Liver (tissue), 9 donors: ENCODE results near the gene ENTPD6. TPM values are rescaled to one million over a fixed set of nuclear protein-coding genes. Genes with fewer than 3 reads are reported as not detected.

Experiments used
- DNase-seq: peaks from one replicate; pipeline ENCODE4 v3.0.0-alpha.2; 2017; ENCODE audit warnings: low spot score
- H3K27ac ChIP-seq, 2 donors: one replicate each; pipeline ENCODE4 v1.7.0; 2013; ENCODE audit warnings: inconsistent platforms in 2 of 2, low read length in 2 of 2, control low read depth in 1 of 2, low read depth in 1 of 2, mild to moderate bottlenecking in 1 of 2
- H3K27me3 ChIP-seq, 4 donors: one replicate each; pipeline versions ENCODE4 v1.6.1 to v1.7.0; 2013; ENCODE audit warnings: low read length in 3 of 4, inconsistent platforms in 1 of 4, mild to moderate bottlenecking in 1 of 4, moderate library complexity in 1 of 4; ENCODE audit not compliant: control insufficient read depth in 4 of 4, insufficient read depth in 4 of 4
- H3K36me3 ChIP-seq, 4 donors: one replicate each; pipeline versions ENCODE4 v1.6.1 to v1.7.0; 2013; ENCODE audit warnings: low read length in 3 of 4, mild to moderate bottlenecking in 3 of 4, low read depth in 1 of 4, moderate library complexity in 1 of 4; ENCODE audit not compliant: control insufficient read depth in 4 of 4, insufficient read depth in 3 of 4
- H3K4me1 ChIP-seq, 4 donors: one replicate each; pipeline versions ENCODE4 v1.6.1 to v1.7.0; 2013; ENCODE audit warnings: low read length in 3 of 4, mild to moderate bottlenecking in 3 of 4, moderate library complexity in 1 of 4; ENCODE audit not compliant: control insufficient read depth in 4 of 4, insufficient read depth in 4 of 4
- H3K4me3 ChIP-seq, 3 donors: one replicate each; pipeline versions ENCODE4 v1.6.1 to v1.7.0; 2013; ENCODE audit warnings: low read length in 3 of 3, control low read depth in 1 of 3, low read depth in 1 of 3, mild to moderate bottlenecking in 1 of 3
- H3K9ac ChIP-seq, 2 donors: one replicate each; pipeline ENCODE4 v1.7.0; 2013; ENCODE audit warnings: low read length in 2 of 2, mild to moderate bottlenecking in 2 of 2, moderate library complexity in 2 of 2, control low read depth in 1 of 2, low read depth in 1 of 2
- H3K9me3 ChIP-seq, 4 donors: one replicate each; pipeline versions ENCODE4 v1.6.1 to v1.7.0; 2013; ENCODE audit warnings: low read length in 3 of 4; ENCODE audit not compliant: control insufficient read depth in 4 of 4
- EGR1 ChIP-seq, 2 donors: IDR thresholded peaks; 2 replicates each; pipeline ENCODE4 v1.6.1; 2016 to 2018; ENCODE audit warnings: antibody characterized with exemption in 2 of 2, low read depth in 2 of 2
- FOXA1 ChIP-seq: IDR thresholded peaks from 2 replicates; pipeline ENCODE4 v1.6.1; 2016; ENCODE audit warnings: antibody characterized with exemption
- FOXA2 ChIP-seq: IDR thresholded peaks from 2 replicates; pipeline ENCODE4 v1.6.1; 2016; ENCODE audit warnings: antibody characterized with exemption
- GABPA ChIP-seq, 2 donors: IDR thresholded peaks in 1 of 2; conservative IDR thresholded peaks in 1 of 2; 2 replicates each; pipeline ENCODE4 v1.6.1; 2016; ENCODE audit warnings: antibody characterized with exemption in 2 of 2, mild to moderate bottlenecking in 1 of 2, moderate library complexity in 1 of 2
- HNF4A ChIP-seq, 2 donors: conservative IDR thresholded peaks; 2 replicates each; pipeline ENCODE4 v1.6.1; 2016; ENCODE audit warnings: antibody characterized with exemption in 2 of 2, mild to moderate bottlenecking in 2 of 2
- HNF4G ChIP-seq: IDR thresholded peaks from 2 replicates; pipeline ENCODE4 v1.6.1; 2016; ENCODE audit warnings: antibody characterized with exemption
- JUND ChIP-seq, 2 donors: IDR thresholded peaks; 2 replicates each; pipeline ENCODE4 v1.6.1; 2016; ENCODE audit warnings: antibody characterized with exemption in 2 of 2
- NR2F2 ChIP-seq: IDR thresholded peaks from 2 replicates; pipeline ENCODE4 v1.6.1; 2016; ENCODE audit warnings: antibody characterized with exemption
- RXRA ChIP-seq, 2 donors: IDR thresholded peaks; 2 replicates each; pipeline ENCODE4 v1.6.1; 2017 to 2018; ENCODE audit warnings: antibody characterized with exemption in 2 of 2, mild to moderate bottlenecking in 1 of 2
- SP1 ChIP-seq: IDR thresholded peaks from 2 replicates; pipeline ENCODE4 v1.6.1; 2018; ENCODE audit warnings: antibody characterized with exemption, mild to moderate bottlenecking
- TAF1 ChIP-seq: conservative IDR thresholded peaks from 2 replicates; pipeline ENCODE4 v1.6.1; 2016; ENCODE audit warnings: antibody characterized with exemption, mild to moderate bottlenecking
- YY1 ChIP-seq: IDR thresholded peaks from 2 replicates; pipeline ENCODE4 v1.6.1; 2016; ENCODE audit warnings: antibody characterized with exemption, mild to moderate bottlenecking
- WGBS: extraction: QIAGEN DNeasy Blood & Tissue Kit; methylation state at CpG from one replicate; pipeline ENCODE4 v1.1.7; 2013; 5-methylcytosine and 5-hydroxymethylcytosine counted together
- polyA plus RNA-seq, 2 donors: library from polyadenylated mRNA; stranded (reverse) in 1 of 2; unstranded in 1 of 2; fragments of 200-250 nt in 1 of 2; fragments of >200 nt in 1 of 2; fragmentation: Nextera tagmentation in 1 of 2; extraction: Ambion mirVana in 1 of 2; gene quantifications; one replicate each; pipeline versions ENCODE4 v1.2.1 to v1.2.3, GENCODE V29; 2013 to 2015
- total RNA-seq, 2 donors: library from RNA; depleted of rRNA; stranded (reverse); fragments of >200 nt; gene quantifications; one replicate each; pipeline ENCODE4 v1.2.3, GENCODE V29; 2014
- TF ChIP-seq, protein P1 (sequence below): IDR thresholded peaks from 2 replicates; pipeline ENCODE4 v1.6.1; 2016; ENCODE audit warnings: antibody characterized with exemption
- TF ChIP-seq, protein P2 (sequence below): fragments of 150-350 bp; IDR thresholded peaks from 2 replicates; pipeline ENCODE4 v1.5.1; 2017; ENCODE audit warnings: improper control_type of control experiment, low read depth, low read length; ENCODE audit not compliant: missing input control
- donor health status: healthy.
- donor health status: healthy.
- donor health status: healthy.
- donor health status: healthy.
- donor health status: healthy.

The ENTPD6 gene
- total and polyA plus RNA-seq, 4 donors = 14.9 to 29.9 (median 24.4) TPM

DNA sequence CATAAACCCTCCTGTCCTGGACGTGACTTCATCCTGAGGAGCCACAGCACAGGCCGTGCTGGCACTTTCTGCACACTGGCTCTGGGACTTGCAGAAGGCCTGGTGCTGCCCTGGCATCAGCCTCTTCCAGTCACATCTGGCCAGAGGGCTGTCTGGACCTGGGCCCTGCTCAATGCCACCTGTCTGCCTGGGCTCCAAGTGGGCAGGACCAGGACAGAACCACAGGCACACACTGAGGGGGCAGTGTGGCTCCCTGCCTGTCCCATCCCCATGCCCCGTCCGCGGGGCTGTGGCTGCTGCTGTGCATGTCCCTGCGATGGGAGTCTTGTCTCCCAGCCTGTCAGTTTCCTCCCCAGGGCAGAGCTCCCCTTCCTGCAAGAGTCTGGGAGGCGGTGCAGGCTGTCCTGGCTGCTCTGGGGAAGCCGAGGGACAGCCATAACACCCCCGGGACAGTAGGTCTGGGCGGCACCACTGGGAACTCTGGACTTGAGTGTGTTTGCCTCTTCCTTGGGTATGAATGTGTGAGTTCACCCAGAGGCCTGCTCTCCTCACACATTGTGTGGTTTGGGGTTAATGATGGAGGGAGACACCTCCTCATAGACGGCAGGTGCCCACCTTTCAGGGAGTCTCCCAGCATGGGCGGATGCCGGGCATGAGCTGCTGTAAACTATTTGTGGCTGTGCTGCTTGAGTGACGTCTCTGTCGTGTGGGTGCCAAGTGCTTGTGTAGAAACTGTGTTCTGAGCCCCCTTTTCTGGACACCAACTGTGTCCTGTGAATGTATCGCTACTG, 30.3 kb downstream of the ENTPD6 start:
- Histone ChIP-seq H3K4me1 (peaks cover 8 to 23% (median 18%) of the 10 kb centered on the region in 4 donors), H3K9ac (no peak overlapping the region), H3K9me3 (no peaks in the 10 kb centered on the region), H3K27me3 (no peaks in the 10 kb centered on the region), H3K27ac (no peak overlapping the region), H3K36me3 (peaks cover 0 to 10% (median 0%) of the 10 kb centered on the region in 4 donors), H3K4me3 (no peak overlapping the region)
- TF ChIP-seq EGR1 (IDR thresholded peaks at IDR 0.05; ENCODE audit: low read depth in 2 of 2) (no peak), JUND (IDR thresholded peaks at IDR 0.05) (no peak), GABPA (IDR thresholded peaks at IDR 0.05 in 1 of 2, conservative IDR thresholded peaks at IDR 0.05 in 1 of 2) (no peak), TAF1 (no peak), FOXA1 (no peak), YY1 (no peak), NR2F2 (no peak), RXRA (IDR thresholded peaks at IDR 0.05) (no peak)
- TF ChIP-seq, protein P1, sequence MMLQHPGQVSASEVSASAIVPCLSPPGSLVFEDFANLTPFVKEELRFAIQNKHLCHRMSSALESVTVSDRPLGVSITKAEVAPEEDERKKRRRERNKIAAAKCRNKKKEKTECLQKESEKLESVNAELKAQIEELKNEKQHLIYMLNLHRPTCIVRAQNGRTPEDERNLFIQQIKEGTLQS = no peak
- no peak for DNase-seq
- 96% methylated on average over 16 of the region's 16 CpGs for WGBS

DNA sequence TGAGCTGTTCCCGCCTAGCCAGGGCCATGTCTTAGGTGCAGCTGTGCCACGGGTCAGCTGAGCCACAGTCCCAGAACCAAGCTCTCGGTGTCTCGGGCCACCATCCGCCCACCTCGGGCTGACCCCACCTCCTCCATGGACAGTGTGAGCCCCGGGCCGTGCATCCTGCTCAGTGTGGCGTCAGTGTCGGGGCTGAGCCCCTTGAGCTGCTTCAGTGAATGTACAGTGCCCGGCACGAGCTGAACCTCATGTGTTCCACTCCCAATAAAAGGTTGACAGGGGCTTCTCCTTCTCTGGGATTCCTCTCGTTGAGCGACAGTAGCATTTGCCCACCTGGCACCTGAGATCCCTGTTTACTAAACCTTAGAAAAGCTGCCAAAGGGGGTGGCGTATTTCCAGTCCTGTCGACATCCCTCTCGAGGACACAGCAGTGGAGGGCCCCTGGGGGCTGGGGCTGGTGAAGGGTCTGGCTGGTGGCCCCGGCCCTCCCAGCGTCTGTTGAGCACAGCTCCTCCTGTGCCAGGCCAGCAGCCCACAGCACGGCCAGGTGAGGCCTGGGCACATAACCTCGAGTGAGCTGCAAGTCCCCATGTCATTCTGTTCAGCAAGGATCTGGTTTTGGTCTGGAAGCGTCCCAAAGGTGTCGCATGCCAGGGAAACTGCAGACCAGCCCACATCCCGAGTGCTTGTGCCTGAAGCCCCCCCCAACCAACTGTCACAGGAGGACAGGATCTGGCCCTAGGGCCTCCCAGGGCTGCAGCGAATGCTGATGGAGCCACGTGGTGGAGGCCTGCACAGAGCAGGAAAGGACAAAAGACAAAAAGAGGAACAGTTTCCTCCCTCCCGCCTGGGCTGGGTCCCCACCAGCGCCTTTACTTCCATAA, 31.2 kb downstream of the ENTPD6 start:
- Histone ChIP-seq H3K27me3 (no peaks in the 10 kb centered on the region), H3K4me3 (no peak overlapping the region), H3K4me1 (peaks cover 8 to 23% (median 18%) of the 10 kb centered on the region in 4 donors), H3K27ac (no peak overlapping the region), H3K9me3 (no peaks in the 10 kb centered on the region), H3K36me3 (peaks cover 0 to 3% (median 0%) of the 10 kb centered on the region in 4 donors), H3K9ac (no peak overlapping the region)
- WGBS = 58% methylated on average over 28 of the region's 28 CpGs
- no peak for DNase-seq
- TF ChIP-seq HNF4G (no peak), FOXA2 (no peak), SP1 (no peak), RXRA (IDR thresholded peaks at IDR 0.05) (no peak), HNF4A (conservative IDR thresholded peaks at IDR 0.05) (no peak)
- TF ChIP-seq, protein P2, sequence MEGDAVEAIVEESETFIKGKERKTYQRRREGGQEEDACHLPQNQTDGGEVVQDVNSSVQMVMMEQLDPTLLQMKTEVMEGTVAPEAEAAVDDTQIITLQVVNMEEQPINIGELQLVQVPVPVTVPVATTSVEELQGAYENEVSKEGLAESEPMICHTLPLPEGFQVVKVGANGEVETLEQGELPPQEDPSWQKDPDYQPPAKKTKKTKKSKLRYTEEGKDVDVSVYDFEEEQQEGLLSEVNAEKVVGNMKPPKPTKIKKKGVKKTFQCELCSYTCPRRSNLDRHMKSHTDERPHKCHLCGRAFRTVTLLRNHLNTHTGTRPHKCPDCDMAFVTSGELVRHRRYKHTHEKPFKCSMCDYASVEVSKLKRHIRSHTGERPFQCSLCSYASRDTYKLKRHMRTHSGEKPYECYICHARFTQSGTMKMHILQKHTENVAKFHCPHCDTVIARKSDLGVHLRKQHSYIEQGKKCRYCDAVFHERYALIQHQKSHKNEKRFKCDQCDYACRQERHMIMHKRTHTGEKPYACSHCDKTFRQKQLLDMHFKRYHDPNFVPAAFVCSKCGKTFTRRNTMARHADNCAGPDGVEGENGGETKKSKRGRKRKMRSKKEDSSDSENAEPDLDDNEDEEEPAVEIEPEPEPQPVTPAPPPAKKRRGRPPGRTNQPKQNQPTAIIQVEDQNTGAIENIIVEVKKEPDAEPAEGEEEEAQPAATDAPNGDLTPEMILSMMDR = no peak

DNA sequence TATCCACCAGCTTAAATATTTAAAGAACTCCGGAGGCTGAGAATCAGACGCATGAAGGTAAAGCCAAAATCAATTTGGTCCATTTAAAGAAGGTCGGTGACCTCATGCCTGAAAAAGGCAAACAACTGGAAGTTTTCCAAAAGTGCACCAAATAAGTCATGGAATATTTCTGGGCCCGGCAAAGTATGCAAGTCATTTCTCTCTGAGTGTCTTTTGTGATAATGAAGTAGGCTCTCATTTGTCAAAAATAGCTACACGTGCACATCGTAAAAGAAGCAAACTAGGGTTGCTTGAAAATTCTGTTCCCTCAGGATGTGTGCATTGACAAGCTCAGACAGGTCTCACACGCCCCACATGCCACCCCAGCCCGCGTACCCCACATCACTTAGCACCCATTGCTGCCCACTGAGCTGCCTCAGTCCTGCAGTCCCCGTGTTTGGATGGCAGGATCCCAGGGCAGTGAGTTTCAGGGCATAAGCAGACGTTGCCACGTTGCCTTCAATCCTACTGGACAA, 31.9 kb downstream of the ENTPD6 start:
- TF ChIP-seq FOXA1 = no peak
- no peak for TF ChIP-seq TAF1
- TF ChIP-seq RXRA (IDR thresholded peaks at IDR 0.05) = peak; percentile 81 to 84
- peak; percentile 61 for TF ChIP-seq SP1
- peak; percentile 16 to 37 for TF ChIP-seq HNF4A (conservative IDR thresholded peaks at IDR 0.05)
- peak; percentile 86 for TF ChIP-seq NR2F2
- no peak overlapping the region for H3K4me3 ChIP-seq
- peaks cover 8 to 23% (median 18%) of the 10 kb centered on the region in 4 donors for H3K4me1 ChIP-seq
- no peaks in the 10 kb centered on the region for H3K9me3 ChIP-seq
- no peak for DNase-seq
- no peaks in the 10 kb centered on the region for H3K27me3 ChIP-seq
- no peak overlapping the region for H3K9ac ChIP-seq
- peak overlapping the region in 1 of 2 donors; percentile 23 for H3K27ac ChIP-seq
- WGBS = 56% methylated on average over 12 of the region's 12 CpGs
- H3K36me3 ChIP-seq = no peaks in the 10 kb centered on the region
